K562 (cell line): ENCODE data around the gene BORA. TPM values are rescaled to one million over a fixed set of nuclear protein-coding genes. Genes with fewer than 3 reads are reported as not detected.

ENCODE experiments used
- ATAC-seq: fragments of 200-7000 bp; cut with Tn5 transposase; 3 replicates; pipeline ENCODE4 v1.9.1; 2020; ENCODE audit warnings: moderate library complexity
- BruUV-seq: library from RNA; stranded (reverse); fragments of 400-500 nt; replicated peaks from 2 replicates; lab custom pipeline; 2021; lab: Mats Ljungman, UMichigan
- CTCF ChIA-PET: fragments of 300-600 bp; formaldehyde crosslinking; extraction: SDS; loops from one replicate; lab custom pipeline; 2021; ENCODE audit warnings: low intra/inter-chr PET ratio; lab: Yijun Ruan, JAX
- POLR2A ChIA-PET: fragments of 300-600, 350-650 bp; sonication (Branson Sonifier 250); formaldehyde crosslinking; extraction: SDS; loops from one replicate; lab custom pipeline; 2021; ENCODE audit warnings: antibody characterized with exemption, inconsistent platforms; lab: Yijun Ruan, JAX
- DNase-seq, 4 experiments: peaks; one replicate each; pipeline versions ENCODE4 v3.0.0 to v3.0.0-alpha.2; 2011 to 2018; ENCODE audit warnings: low spot score in 3 of 4, mixed read lengths in 3 of 4; ENCODE audit errors: extremely low read depth in 1 of 4
- FAIRE-seq: peaks from 2 replicates; lab custom pipeline; 2011; peaks lifted over from hg19 to GRCh38; lab: Jason Lieb, UNC
- H2AFZ ChIP-seq: 2 replicates; pipeline ENCODE4 v1.6.0; 2011; ENCODE audit warnings: low read depth, low read length, control low read depth, inconsistent platforms
- H3K27ac ChIP-seq: fragments of 200-600 bp; 3 replicates; pipeline ENCODE4 v1.8.0; 2011; ENCODE audit warnings: low read depth, mild to moderate bottlenecking, control low read depth, inconsistent platforms, low read length, moderate library complexity, mixed read lengths; ENCODE audit errors: extremely low read depth
- H3K27me3 ChIP-seq, 2 experiments: fragments of 300-600 bp in 1 of 2; 2 replicates in 1 of 2; 3 replicates in 1 of 2; pipeline versions ENCODE4 v1.6.0 to v1.8.0; 2011; ENCODE audit warnings: inconsistent platforms in 2 of 2, low read length in 2 of 2, mild to moderate bottlenecking in 1 of 2, mixed read lengths in 1 of 2, moderate library complexity in 1 of 2; ENCODE audit not compliant: control insufficient read depth in 2 of 2, insufficient read depth in 2 of 2
- H3K36me3 ChIP-seq: fragments of 300-600 bp; 3 replicates; pipeline ENCODE4 v1.8.0; 2011; ENCODE audit warnings: mild to moderate bottlenecking, low read length, inconsistent platforms; ENCODE audit not compliant: control insufficient read depth, insufficient read depth
- H3K4me1 ChIP-seq, 2 experiments: fragments of 200-600 bp in 1 of 2; replicated peaks in 1 of 2; 2 replicates in 1 of 2; 3 replicates in 1 of 2; pipeline versions ENCODE4 v1.5.1 to v1.8.0; 2011; ENCODE audit warnings: inconsistent platforms in 2 of 2, low read length in 2 of 2, mild to moderate bottlenecking in 1 of 2, mixed read lengths in 1 of 2, moderate library complexity in 1 of 2; ENCODE audit not compliant: control insufficient read depth in 2 of 2, insufficient read depth in 2 of 2
- H3K4me2 ChIP-seq: 2 replicates; pipeline ENCODE4 v1.6.1; 2011; ENCODE audit warnings: low read length, control low read depth, inconsistent platforms, mixed read lengths; ENCODE audit not compliant: insufficient read depth
- H3K4me3 ChIP-seq: fragments of 200-600 bp; sonication (generic), shearing (Covaris generic); 2 replicates; pipeline ENCODE4 v1.5.1; 2016; ENCODE audit warnings: control low read depth, inconsistent platforms
- H3K79me2 ChIP-seq: fragments of 200-600 bp; 3 replicates; pipeline ENCODE4 v1.8.0; 2011; ENCODE audit warnings: low read length, inconsistent platforms; ENCODE audit not compliant: control insufficient read depth, insufficient read depth
- H3K9ac ChIP-seq, 2 experiments: 2 replicates each; pipeline versions ENCODE4 v1.6.0 to v1.6.1; 2011; ENCODE audit warnings: low read depth in 2 of 2, low read length in 2 of 2, control low read depth in 1 of 2, inconsistent platforms in 1 of 2, mild to moderate bottlenecking in 1 of 2, mixed read lengths in 1 of 2; ENCODE audit not compliant: insufficient read depth in 1 of 2
- H3K9me1 ChIP-seq: one replicate; pipeline ENCODE4 v1.6.0; 2011; ENCODE audit warnings: inconsistent platforms, mild to moderate bottlenecking, low read length, moderate library complexity; ENCODE audit not compliant: control insufficient read depth, insufficient read depth
- H3K9me3 ChIP-seq: replicated peaks from 2 replicates; pipeline ENCODE4 v1.5.1; 2011; ENCODE audit warnings: low read depth, low read length, inconsistent platforms; ENCODE audit not compliant: control insufficient read depth, insufficient read depth
- H4K20me1 ChIP-seq: replicated peaks from 2 replicates; pipeline ENCODE4 v1.6.1; 2011; ENCODE audit warnings: low read length, inconsistent platforms, mixed read lengths; ENCODE audit not compliant: control insufficient read depth, insufficient read depth
- BACH1 ChIP-seq: fragments of 200-800 bp; sonication (Bioruptor generic); IDR thresholded peaks from 2 replicates; pipeline ENCODE4 v1.6.1; 2016; ENCODE audit warnings: missing genetic modification characterization, missing compliant biosample characterization
- BCLAF1 ChIP-seq, 2 experiments: fragments of 450-650 bp in 1 of 2; IDR thresholded peaks; 2 replicates each; pipeline ENCODE4 v1.6.1; 2011 to 2017; ENCODE audit warnings: low read depth in 2 of 2, antibody characterized with exemption in 1 of 2, borderline replicate concordance in 1 of 2, low read length in 1 of 2, mild to moderate bottlenecking in 1 of 2, mixed read lengths in 1 of 2; ENCODE audit not compliant: control insufficient read depth in 1 of 2
- BRD4 ChIP-seq: fragments of 200-600 bp; sonication (generic); IDR thresholded peaks from 2 replicates; pipeline ENCODE4 v1.6.1; 2017; ENCODE audit warnings: inconsistent platforms
- CBX2 ChIP-seq: fragments of 200-600 bp; sonication (generic); IDR thresholded peaks from one replicate; pipeline ENCODE4 v1.6.1; 2012; ENCODE audit warnings: mild to moderate bottlenecking, low read length, inconsistent platforms; ENCODE audit not compliant: insufficient read depth, poor library complexity, severe bottlenecking
- DDX20 ChIP-seq: fragments of 450-650 bp; IDR thresholded peaks from 2 replicates; pipeline ENCODE4 v1.6.1; 2016; ENCODE audit warnings: missing genetic modification characterization, low read depth, mild to moderate bottlenecking, missing compliant biosample characterization, moderate library complexity
- E2F1 ChIP-seq: sonication (generic); formaldehyde crosslinking; IDR thresholded peaks from 2 replicates; pipeline ENCODE4 v1.8.1; 2023; ENCODE audit warnings: mild to moderate bottlenecking, missing genetic modification reagents, moderate library complexity
- GTF2E2 ChIP-seq: fragments of 200-800 bp; sonication (Bioruptor generic); IDR thresholded peaks from 2 replicates; pipeline ENCODE4 v1.6.1; 2016; ENCODE audit warnings: missing genetic modification characterization, missing compliant biosample characterization
- KLF1 ChIP-seq: fragments of 450-650 bp; IDR thresholded peaks from 2 replicates; pipeline ENCODE4 v1.6.1; 2016; ENCODE audit warnings: missing genetic modification characterization, missing compliant biosample characterization
- PHB ChIP-seq: fragments of 250-450 bp; sonication (Bioruptor Pico); IDR thresholded peaks from 2 replicates; pipeline ENCODE4 v1.5.0; 2021
- RCOR1 ChIP-seq, 2 experiments: IDR thresholded peaks; 2 replicates each; pipeline ENCODE4 v1.6.1; 2012; ENCODE audit warnings: low read depth in 2 of 2, low read length in 2 of 2, borderline replicate concordance in 1 of 2, improper control_type of control experiment in 1 of 2
- SP1 ChIP-seq: sonication (generic); formaldehyde crosslinking; IDR thresholded peaks from 2 replicates; pipeline ENCODE4 v1.8.1; 2022; ENCODE audit warnings: mild to moderate bottlenecking, missing genetic modification reagents
- TRIM28 ChIP-seq: fragments of 450-650 bp; IDR thresholded peaks from 2 replicates; pipeline ENCODE4 v1.6.1; 2017
- ZNF217 ChIP-seq: sonication (generic); formaldehyde crosslinking; IDR thresholded peaks from 2 replicates; pipeline ENCODE4 v1.8.0; 2022; ENCODE audit warnings: mild to moderate bottlenecking, missing genetic modification reagents
- ZNF263 ChIP-seq: sonication (generic); formaldehyde crosslinking; IDR thresholded peaks from 2 replicates; pipeline ENCODE4 v1.8.0; 2022; ENCODE audit warnings: mild to moderate bottlenecking, missing genetic modification reagents, borderline replicate concordance
- ZNF830 ChIP-seq: fragments of 250-450 bp; sonication (Bioruptor Pico); IDR thresholded peaks from 2 replicates; pipeline ENCODE4 v1.5.0; 2021; ENCODE audit warnings: mild to moderate bottlenecking
- WGBS: fragments of 100-300 bp; shearing (Covaris generic); methylation state at CpG from one replicate; pipeline ENCODE4 v1.1.6; 2016; ENCODE audit warnings: low coverage, mixed read lengths; ENCODE audit not compliant: insufficient coverage; ENCODE audit errors: missing lambda C conversion rate; 5-methylcytosine and 5-hydroxymethylcytosine counted together
- in situ Hi-C: fragments of 300-500 bp; cut with MboI; formaldehyde crosslinking; loops from 4 replicates; pipeline ENCODE4 v1.15.0; 2018; ENCODE audit warnings: inconsistent platforms, mixed read lengths
- intact Hi-C: fragments of 100-400 bp; cut with micrococcal nuclease; formaldehyde crosslinking; loops from 2 replicates; pipeline ENCODE4 v1.14.2; 2022
- polyA plus RNA-seq, 8 experiments: library from polyadenylated mRNA; depleted of rRNA in 4 of 8; stranded (reverse) in 5 of 8; unstranded in 3 of 8; fragments of >200 nt; fragmentation: Nextera tagmentation in 2 of 8; fragmentation: Illumina TruSeq in 1 of 8; extraction: Ambion mirVana in 2 of 8; extraction: Trizol in 1 of 8; gene quantifications; 2 replicates each; pipeline versions ENCODE4 v1.2.1 to v1.2.3, GENCODE V29; 2011 to 2014; ENCODE audit warnings: inconsistent platforms in 1 of 8, missing spikeins in 1 of 8
- total RNA-seq, 7 experiments: library from RNA; depleted of rRNA in 6 of 7; stranded (reverse); fragments of >200 nt in 6 of 7; fragmentation: Illumina TruSeq in 2 of 7; extraction: Trizol in 2 of 7; gene quantifications; 2 replicates each; pipeline versions ENCODE4 v1.2.1 to v1.2.3, GENCODE V29; 2011 to 2021; ENCODE audit warnings: low replicate concordance in 1 of 7
- TF ChIP-seq, protein P1 (sequence below): fragments of 450-650 bp; IDR thresholded peaks from 2 replicates; pipeline ENCODE4 v1.6.1; 2016; ENCODE audit warnings: borderline replicate concordance

Gene BORA
- total and polyA plus RNA-seq, 9 of the 15 experiments (the other 6 are each of a cell fraction or from before 2014, with no cell fraction given): 12.4 to 21.5 (median 18.2) TPM

DNA sequence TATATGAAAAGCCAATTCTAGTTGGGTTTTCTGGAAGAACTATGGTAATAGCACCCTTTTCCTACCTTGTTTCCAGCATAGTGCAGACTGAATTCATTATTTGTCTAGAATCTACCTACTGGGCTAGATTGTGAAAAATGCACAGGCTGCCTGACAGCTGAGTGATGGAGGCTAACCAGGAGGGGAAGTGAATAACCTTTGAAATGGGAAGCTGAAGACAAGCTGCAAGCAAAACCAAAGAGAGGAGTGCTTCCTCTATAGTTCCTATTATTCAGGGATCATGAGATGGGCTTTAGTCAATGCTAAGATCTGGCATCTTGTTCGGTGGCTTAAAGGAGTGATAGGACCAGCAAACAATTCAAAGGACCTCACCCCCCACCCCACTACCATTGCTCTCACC lies 27.2 kb upstream of the BORA start (continued):
- no peak for TF ChIP-seq CBX2
- TF ChIP-seq E2F1 (CRISPR knock-in tag): no peak
- TF ChIP-seq TRIM28: no peak
- TF ChIP-seq SP1: no peak
- no peak for TF ChIP-seq RCOR1 (IDR thresholded peaks at IDR 0.05; ENCODE audit: borderline replicate concordance in 1 of 2, low read depth in 2 of 2, low read length in 2 of 2)
- TF ChIP-seq, protein P1, sequence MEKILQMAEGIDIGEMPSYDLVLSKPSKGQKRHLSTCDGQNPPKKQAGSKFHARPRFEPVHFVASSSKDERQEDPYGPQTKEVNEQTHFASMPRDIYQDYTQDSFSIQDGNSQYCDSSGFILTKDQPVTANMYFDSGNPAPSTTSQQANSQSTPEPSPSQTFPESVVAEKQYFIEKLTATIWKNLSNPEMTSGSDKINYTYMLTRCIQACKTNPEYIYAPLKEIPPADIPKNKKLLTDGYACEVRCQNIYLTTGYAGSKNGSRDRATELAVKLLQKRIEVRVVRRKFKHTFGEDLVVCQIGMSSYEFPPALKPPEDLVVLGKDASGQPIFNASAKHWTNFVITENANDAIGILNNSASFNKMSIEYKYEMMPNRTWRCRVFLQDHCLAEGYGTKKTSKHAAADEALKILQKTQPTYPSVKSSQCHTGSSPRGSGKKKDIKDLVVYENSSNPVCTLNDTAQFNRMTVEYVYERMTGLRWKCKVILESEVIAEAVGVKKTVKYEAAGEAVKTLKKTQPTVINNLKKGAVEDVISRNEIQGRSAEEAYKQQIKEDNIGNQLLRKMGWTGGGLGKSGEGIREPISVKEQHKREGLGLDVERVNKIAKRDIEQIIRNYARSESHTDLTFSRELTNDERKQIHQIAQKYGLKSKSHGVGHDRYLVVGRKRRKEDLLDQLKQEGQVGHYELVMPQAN: no peak
- TF ChIP-seq BACH1 (tag): no peak
- TF ChIP-seq, all 486 proteins: peak for 0

DNA sequence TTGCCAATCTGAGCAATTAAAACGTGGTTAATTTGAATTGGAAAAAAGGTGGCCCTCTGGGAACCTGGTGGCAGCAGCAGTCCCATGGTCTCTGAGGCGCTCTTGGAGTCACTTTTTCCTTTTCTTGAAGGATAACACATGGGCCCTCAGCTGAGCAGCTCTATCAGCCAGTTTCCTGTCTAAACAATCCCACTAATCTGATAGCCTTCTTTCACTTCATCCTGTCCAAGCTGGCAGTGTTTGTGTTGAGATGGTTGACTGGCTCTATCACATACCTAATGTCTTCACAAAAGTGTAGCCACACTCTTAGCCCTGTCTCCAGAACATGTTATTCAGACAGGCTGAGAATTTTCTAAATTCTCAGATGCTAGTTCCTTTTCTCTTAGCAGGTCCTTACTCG lies 10.9 kb upstream of the BORA start:
- H3K4me3 ChIP-seq: no peak overlapping the region
- H3K36me3 ChIP-seq: peaks cover 78% of the 10 kb centered on the region
- no peaks in the 10 kb centered on the region for H3K9me3 ChIP-seq
- H4K20me1 ChIP-seq: no peaks in the 10 kb centered on the region; the same call in 1 of the 2 replicates
- ATAC-seq: no peak
- H3K79me2 ChIP-seq: peaks cover 65% of the 10 kb centered on the region
- no peak overlapping the region for H3K9ac ChIP-seq
- no peak for FAIRE-seq
- H3K9me1 ChIP-seq: no peaks in the 10 kb centered on the region
- H3K27me3 ChIP-seq: no peaks in the 10 kb centered on the region
- no peak overlapping the region for H3K27ac ChIP-seq
- no peak overlapping the region for H2AFZ ChIP-seq
- 61% methylated on average over 3 of the region's 3 CpGs for WGBS
- intact Hi-C loops (no loop called here), in situ Hi-C loops (no loop called here)
- H3K4me1 ChIP-seq: no peaks in the 10 kb centered on the region
- DNase-seq: no peak
- TF ChIP-seq ZNF217 (no peak), BRD4 (no peak), DDX20 (tag) (no peak), BCLAF1 (IDR thresholded peaks at IDR 0.05; ENCODE audit: borderline replicate concordance in 1 of 2, control insufficient read depth in 1 of 2, low read depth in 2 of 2, low read length in 1 of 2) (no peak), ZNF263 (CRISPR knock-in tag) (no peak), PHB (no peak), GTF2E2 (tag) (no peak), KLF1 (no peak), ZNF830 (CRISPR knock-in tag) (no peak)
- ChIA-PET POLR2A (no interaction called here), CTCF (no interaction called here)
- no peak overlapping the region for H3K4me2 ChIP-seq
- BruUV-seq: no TSS peak
